OCI-LY1 (cell line): ENCODE results near the gene SERPINA3.

Source experiments
- CTCF ChIP-seq: fragments of 200-600 bp; sonication (generic), shearing (Covaris generic); IDR thresholded peaks from 2 replicates; pipeline ENCODE4 v1.5.1; 2017; ENCODE audit warnings: mild to moderate bottlenecking, antibody characterized with exemption, low read length, moderate library complexity, mixed read lengths
- EZH2 ChIP-seq: fragments of 200-600 bp; sonication (generic), shearing (Covaris generic); IDR thresholded peaks from 2 replicates; pipeline ENCODE4 v1.8.0; 2017; ENCODE audit warnings: borderline replicate concordance, mixed run types, mild to moderate bottlenecking, antibody characterized with exemption, low read length, moderate library complexity, mixed read lengths

- no peak for TF ChIP-seq CTCF
- no peak for TF ChIP-seq EZH2
Measured at GRCh38 chr14:94575730-94576585, 36.2 kb upstream of the SERPINA3 start.
